Mesothelial cell of epicardium (in vitro differentiated cells): ENCODE results near the gene GPR6. TPM values are rescaled to one million over a fixed set of nuclear protein-coding genes. Genes with fewer than 3 reads are reported as not detected.

Source experiments
- DNase-seq, 2 experiments: peaks; one replicate each; pipeline ENCODE4 v3.0.0; 2021; ENCODE audit warnings: low spot score in 2 of 2; ENCODE audit not compliant: unreplicated experiment in 2 of 2
- H3K27ac Mint-ChIP-seq: 2 replicates; pipeline ENCODE4 v1.8.0; 2021; ENCODE audit warnings: mixed read lengths
- H3K27me3 Mint-ChIP-seq: 2 replicates; pipeline ENCODE4 v1.8.0; 2021; ENCODE audit warnings: low read depth, mixed read lengths
- H3K36me3 Mint-ChIP-seq: 2 replicates; pipeline ENCODE4 v1.8.0; 2021; ENCODE audit warnings: mixed read lengths
- H3K4me1 Mint-ChIP-seq: 2 replicates; pipeline ENCODE4 v1.8.0; 2021; ENCODE audit warnings: mixed read lengths
- H3K4me3 Mint-ChIP-seq: 2 replicates; pipeline ENCODE4 v1.8.0; 2021; ENCODE audit warnings: mild to moderate bottlenecking, moderate library complexity, mixed read lengths
- H3K9me3 Mint-ChIP-seq: 2 replicates; pipeline ENCODE4 v1.8.0; 2021; ENCODE audit warnings: mixed read lengths
- CTCF ChIP-seq: fragments of 200-600 bp; sonication (generic); IDR thresholded peaks from one replicate; pipeline ENCODE4 v1.5.0; 2021; ENCODE audit warnings: antibody characterized with exemption; ENCODE audit not compliant: unreplicated experiment
- total RNA-seq: library from RNA; stranded (reverse); gene quantifications from 3 replicates; pipeline ENCODE4 v1.2.1, GENCODE V29; 2021

GPR6 gene
- total RNA-seq, 1 donor from 2014 or later: not detected

GRCh38 chr6:109962271-109962670 is 15.8 kb upstream of the GPR6 start:
- H3K27ac Mint-ChIP-seq: no peak overlapping the region
- no peak for TF ChIP-seq CTCF
- no peak for DNase-seq
- no peaks in the 10 kb centered on the region for H3K36me3 Mint-ChIP-seq
- H3K9me3 Mint-ChIP-seq: no peaks in the 10 kb centered on the region
- peaks cover 28% of the 10 kb centered on the region for H3K27me3 Mint-ChIP-seq
- no peaks in the 10 kb centered on the region for H3K4me1 Mint-ChIP-seq
- no peak overlapping the region for H3K4me3 Mint-ChIP-seq

- H3K9me3 Mint-ChIP-seq: no peaks in the 10 kb centered on the region
- no peak overlapping the region for H3K27ac Mint-ChIP-seq
- no peaks in the 10 kb centered on the region for H3K36me3 Mint-ChIP-seq
- H3K27me3 Mint-ChIP-seq: peaks cover 33% of the 10 kb centered on the region
- no peak for DNase-seq
- no peaks in the 10 kb centered on the region for H3K4me1 Mint-ChIP-seq
- no peak overlapping the region for H3K4me3 Mint-ChIP-seq
- TF ChIP-seq CTCF: no peak
Measured at GRCh38 chr6:109963598-109964170, 14.4 kb upstream of the GPR6 start.

GRCh38 chr6:109964949-109965348 is 13.2 kb upstream of the GPR6 start:
- H3K36me3 Mint-ChIP-seq: no peaks in the 10 kb centered on the region
- H3K9me3 Mint-ChIP-seq: no peaks in the 10 kb centered on the region
- no peak overlapping the region for H3K27ac Mint-ChIP-seq
- H3K27me3 Mint-ChIP-seq: peaks cover 27% of the 10 kb centered on the region
- H3K4me3 Mint-ChIP-seq: no peak overlapping the region
- TF ChIP-seq CTCF: no peak
- no peaks in the 10 kb centered on the region for H3K4me1 Mint-ChIP-seq
- DNase-seq: no peak

GRCh38 chr6:109966299-109966698 is 11.8 kb upstream of the GPR6 start:
- DNase-seq: no peak
- Mint-ChIP-seq H3K27me3 (peaks cover 33% of the 10 kb centered on the region), H3K9me3 (no peaks in the 10 kb centered on the region), H3K36me3 (no peaks in the 10 kb centered on the region), H3K4me1 (no peaks in the 10 kb centered on the region), H3K4me3 (no peak overlapping the region), H3K27ac (no peak overlapping the region)
- no peak for TF ChIP-seq CTCF

GRCh38 chr6:109977791-109978173 is 329 bp upstream of the GPR6 start:
- Mint-ChIP-seq H3K9me3 (no peaks in the 10 kb centered on the region), H3K36me3 (no peaks in the 10 kb centered on the region), H3K27me3 (peaks cover 96% of the 10 kb centered on the region), H3K27ac (no peak overlapping the region), H3K4me3 (peak overlapping the region; percentile 34), H3K4me1 (peaks cover 9% of the 10 kb centered on the region)
- no peak for TF ChIP-seq CTCF
- DNase-seq: no peak
